IPS-15b (cell line): ENCODE measurements around the gene KNG1.

Experiments used
- H3K27me3 ChIP-seq: one replicate; pipeline ENCODE4 v1.6.1; 2013; ENCODE audit warnings: low read length; ENCODE audit not compliant: control insufficient read depth, insufficient read depth
- H3K36me3 ChIP-seq: one replicate; pipeline ENCODE4 v1.6.1; 2013; ENCODE audit warnings: low read length; ENCODE audit not compliant: control insufficient read depth, insufficient read depth
- H3K4me1 ChIP-seq: one replicate; pipeline ENCODE4 v1.6.1; 2013; ENCODE audit warnings: mild to moderate bottlenecking, low read length; ENCODE audit not compliant: control insufficient read depth, insufficient read depth
- H3K4me3 ChIP-seq: one replicate; pipeline ENCODE4 v1.5.1; 2013; ENCODE audit warnings: low read depth, low read length
- H3K9ac ChIP-seq: one replicate; pipeline ENCODE4 v1.6.1; 2013; ENCODE audit warnings: low read depth, mild to moderate bottlenecking, low read length
- H3K9me3 ChIP-seq: one replicate; pipeline ENCODE4 v1.6.1; 2013; ENCODE audit warnings: mild to moderate bottlenecking, low read length; ENCODE audit not compliant: control insufficient read depth, insufficient read depth

KNG1 gene

GRCh38 chr3:186713499-186713898 lies 3.7 kb upstream of the KNG1 start:
- no peaks in the 10 kb centered on the region for H3K9me3 ChIP-seq
- H3K36me3 ChIP-seq: no peaks in the 10 kb centered on the region
- no peaks in the 10 kb centered on the region for H3K27me3 ChIP-seq
- H3K4me3 ChIP-seq: no peak overlapping the region
- no peaks in the 10 kb centered on the region for H3K4me1 ChIP-seq
- H3K9ac ChIP-seq: no peak overlapping the region

- no peaks in the 10 kb centered on the region for H3K27me3 ChIP-seq
- no peak overlapping the region for H3K9ac ChIP-seq
- no peaks in the 10 kb centered on the region for H3K9me3 ChIP-seq
- H3K36me3 ChIP-seq: no peaks in the 10 kb centered on the region
- peaks cover 3% of the 10 kb centered on the region for H3K4me1 ChIP-seq
- no peak overlapping the region for H3K4me3 ChIP-seq
Measured at GRCh38 chr3:186719945-186720739, 3.0 kb downstream of the KNG1 start.

GRCh38 chr3:186722457-186722856 lies 5.3 kb downstream of the KNG1 start:
- Histone ChIP-seq H3K4me3 (no peak overlapping the region), H3K9ac (no peak overlapping the region), H3K4me1 (peaks cover 3% of the 10 kb centered on the region), H3K36me3 (no peaks in the 10 kb centered on the region), H3K9me3 (no peaks in the 10 kb centered on the region), H3K27me3 (no peaks in the 10 kb centered on the region)

- H3K27me3 ChIP-seq: no peaks in the 10 kb centered on the region
- peaks cover 3% of the 10 kb centered on the region for H3K4me1 ChIP-seq
- no peak overlapping the region for H3K9ac ChIP-seq
- H3K4me3 ChIP-seq: no peak overlapping the region
- no peaks in the 10 kb centered on the region for H3K9me3 ChIP-seq
- no peaks in the 10 kb centered on the region for H3K36me3 ChIP-seq
Measured at GRCh38 chr3:186724911-186725310, 7.8 kb downstream of the KNG1 start.

GRCh38 chr3:186732169-186732766 lies 15.1 kb downstream of the KNG1 start:
- H3K9ac ChIP-seq: no peak overlapping the region
- no peaks in the 10 kb centered on the region for H3K4me1 ChIP-seq
- no peak overlapping the region for H3K4me3 ChIP-seq
- H3K9me3 ChIP-seq: no peaks in the 10 kb centered on the region
- H3K27me3 ChIP-seq: no peaks in the 10 kb centered on the region
- H3K36me3 ChIP-seq: no peaks in the 10 kb centered on the region

GRCh38 chr3:186742618-186743380 lies 25.6 kb downstream of the KNG1 start:
- no peaks in the 10 kb centered on the region for H3K36me3 ChIP-seq
- H3K9me3 ChIP-seq: no peaks in the 10 kb centered on the region
- peaks cover 5% of the 10 kb centered on the region for H3K4me1 ChIP-seq
- H3K27me3 ChIP-seq: no peaks in the 10 kb centered on the region
- H3K4me3 ChIP-seq: no peak overlapping the region
- no peak overlapping the region for H3K9ac ChIP-seq

GRCh38 chr3:186743666-186744065 lies 26.5 kb downstream of the KNG1 start:
- H3K4me1 ChIP-seq: peaks cover 5% of the 10 kb centered on the region
- no peak overlapping the region for H3K9ac ChIP-seq
- H3K36me3 ChIP-seq: no peaks in the 10 kb centered on the region

GRCh38 chr3:186746008-186746407 lies 28.8 kb downstream of the KNG1 start:
- Histone ChIP-seq H3K36me3 (no peaks in the 10 kb centered on the region), H3K4me1 (no peaks in the 10 kb centered on the region)

More at GRCh38 chr3:186743666-186744065, 26.5 kb downstream of the KNG1 start:
- Histone ChIP-seq H3K9me3 (no peaks in the 10 kb centered on the region), H3K4me3 (no peak overlapping the region), H3K27me3 (no peaks in the 10 kb centered on the region)

GRCh38 chr3:186750316-186750715 lies 33.2 kb downstream of the KNG1 start:
- no peak overlapping the region for H3K4me3 ChIP-seq
- H3K9ac ChIP-seq: no peak overlapping the region
- no peaks in the 10 kb centered on the region for H3K9me3 ChIP-seq
- peaks cover 4% of the 10 kb centered on the region for H3K4me1 ChIP-seq
- no peaks in the 10 kb centered on the region for H3K36me3 ChIP-seq
- H3K27me3 ChIP-seq: no peaks in the 10 kb centered on the region

More at GRCh38 chr3:186746008-186746407, 28.8 kb downstream of the KNG1 start:
- no peak overlapping the region for H3K4me3 ChIP-seq
- no peaks in the 10 kb centered on the region for H3K9me3 ChIP-seq
- no peaks in the 10 kb centered on the region for H3K27me3 ChIP-seq
- no peak overlapping the region for H3K9ac ChIP-seq

- peaks cover 4% of the 10 kb centered on the region for H3K4me1 ChIP-seq
- no peaks in the 10 kb centered on the region for H3K27me3 ChIP-seq
- no peak overlapping the region for H3K4me3 ChIP-seq
- no peak overlapping the region for H3K9ac ChIP-seq
- H3K9me3 ChIP-seq: no peaks in the 10 kb centered on the region
- no peaks in the 10 kb centered on the region for H3K36me3 ChIP-seq
Measured at GRCh38 chr3:186751480-186751879, 34.3 kb downstream of the KNG1 start.

- no peak overlapping the region for H3K9ac ChIP-seq
- H3K36me3 ChIP-seq: no peaks in the 10 kb centered on the region
- no peaks in the 10 kb centered on the region for H3K9me3 ChIP-seq
- H3K4me3 ChIP-seq: no peak overlapping the region
- H3K27me3 ChIP-seq: no peaks in the 10 kb centered on the region
- peaks cover 4% of the 10 kb centered on the region for H3K4me1 ChIP-seq
Measured at GRCh38 chr3:186754006-186754405, 36.8 kb downstream of the KNG1 start.
